Esophagus muscularis mucosa (tissue), 4 donors: Measurements from ENCODE around the gene TLR8. TPM values are rescaled to one million over a fixed set of nuclear protein-coding genes. Genes with fewer than 3 reads are reported as not detected.
A peak's percentile ranks its signal among the peaks of the same experiment; 100 is the strongest.

Source experiments
- DNase-seq: peaks from one replicate; pipeline ENCODE4 v3.0.0-alpha.2; 2017; ENCODE audit errors: extremely low spot score
- H3K27ac ChIP-seq, 4 donors: fragments of 200-600 bp; sonication (generic); replicated peaks in 1 of 4; 1 replicate in 3 of 4; 2 replicates in 1 of 4; pipeline ENCODE4 v1.5.1; 2016 to 2019; ENCODE audit warnings: mild to moderate bottlenecking in 1 of 4
- H3K27me3 ChIP-seq, 4 donors: fragments of 200-600 bp; sonication (generic); one replicate each; pipeline versions ENCODE4 v1.5.1 to v1.6.0; 2016 to 2019
- H3K36me3 ChIP-seq, 4 donors: fragments of 200-600 bp; sonication (generic); one replicate each; pipeline ENCODE4 v1.5.1; 2016 to 2019
- H3K4me1 ChIP-seq, 4 donors: fragments of 200-600 bp; sonication (generic); one replicate each; pipeline ENCODE4 v1.5.1; 2016 to 2019
- H3K4me3 ChIP-seq, 4 donors: fragments of 200-600 bp; sonication (generic); 1 replicate in 2 of 4; 2 replicates in 2 of 4; pipeline ENCODE4 v1.5.1; 2016 to 2019; ENCODE audit warnings: mild to moderate bottlenecking in 4 of 4, moderate library complexity in 1 of 4
- H3K9me3 ChIP-seq, 4 donors: fragments of 200-600 bp; sonication (generic); 1 replicate in 3 of 4; 2 replicates in 1 of 4; pipeline ENCODE4 v1.5.1; 2016 to 2019
- EP300 ChIP-seq: sonication (generic); formaldehyde crosslinking; IDR thresholded peaks from one replicate; pipeline ENCODE4 v1.6.1; 2017; ENCODE audit warnings: antibody characterized with exemption
- POLR2A ChIP-seq: fragments of 450-650 bp; IDR thresholded peaks from one replicate; pipeline ENCODE4 v1.6.1; 2017; ENCODE audit warnings: antibody characterized with exemption, moderate library complexity, mild to moderate bottlenecking, low read depth
- POLR2AphosphoS5 ChIP-seq, 2 donors: sonication (generic); formaldehyde crosslinking; IDR thresholded peaks; one replicate each; pipeline ENCODE4 v1.6.1; 2017; ENCODE audit warnings: antibody characterized with exemption in 2 of 2
- WGBS: methylation state at CpG from one replicate; pipeline ENCODE4 v1.1.5; 2018; 5-methylcytosine and 5-hydroxymethylcytosine counted together
- intact Hi-C: fragments of 100-400 bp; cut with DNase I; formaldehyde crosslinking; loops from one replicate; pipeline ENCODE4 v1.15.1; 2023
- total RNA-seq, 4 donors: library from RNA; depleted of rRNA; stranded (reverse); fragments of >200 nt; gene quantifications; one replicate each; pipeline versions ENCODE4 v1.1.0 to v1.2.1, GENCODE V29; 2016
- TF ChIP-seq, protein P1 (sequence below), 3 experiments: fragments of 200-600 bp in 2 of 3; fragments of 450-650 bp in 1 of 3; sonication (generic) in 2 of 3; IDR thresholded peaks; one replicate each; pipeline ENCODE4 v1.5.1; 2017 to 2019; ENCODE audit warnings: antibody characterized with exemption in 3 of 3, mild to moderate bottlenecking in 2 of 3, moderate library complexity in 1 of 3

The TLR8 gene
- total RNA-seq, 4 donors from 2014 or later, result 0.34 to 4.3 (median 1.8) TPM

GRCh38 chrX:12965131-12965940 lies 58.9 kb downstream of the TLR8 start:
- Histone ChIP-seq H3K9me3 (no peaks in the 10 kb centered on the region), H3K36me3 (no peaks in the 10 kb centered on the region), H3K27me3 (no peaks in the 10 kb centered on the region), H3K27ac (no peak overlapping the region), H3K4me3 (no peak overlapping the region), H3K4me1 (peaks cover 0 to 3% (median under 1%) of the 10 kb centered on the region in 4 donors)
- intact Hi-C loops, result no loop called here
- WGBS, result 66% methylated on average over 6 of the region's 6 CpGs
- DNase-seq, result no peak
- TF ChIP-seq EP300 (no peak), POLR2AphosphoS5 (IDR thresholded peaks at IDR 0.05) (no peak), POLR2A (no peak)
- TF ChIP-seq, protein P1, sequence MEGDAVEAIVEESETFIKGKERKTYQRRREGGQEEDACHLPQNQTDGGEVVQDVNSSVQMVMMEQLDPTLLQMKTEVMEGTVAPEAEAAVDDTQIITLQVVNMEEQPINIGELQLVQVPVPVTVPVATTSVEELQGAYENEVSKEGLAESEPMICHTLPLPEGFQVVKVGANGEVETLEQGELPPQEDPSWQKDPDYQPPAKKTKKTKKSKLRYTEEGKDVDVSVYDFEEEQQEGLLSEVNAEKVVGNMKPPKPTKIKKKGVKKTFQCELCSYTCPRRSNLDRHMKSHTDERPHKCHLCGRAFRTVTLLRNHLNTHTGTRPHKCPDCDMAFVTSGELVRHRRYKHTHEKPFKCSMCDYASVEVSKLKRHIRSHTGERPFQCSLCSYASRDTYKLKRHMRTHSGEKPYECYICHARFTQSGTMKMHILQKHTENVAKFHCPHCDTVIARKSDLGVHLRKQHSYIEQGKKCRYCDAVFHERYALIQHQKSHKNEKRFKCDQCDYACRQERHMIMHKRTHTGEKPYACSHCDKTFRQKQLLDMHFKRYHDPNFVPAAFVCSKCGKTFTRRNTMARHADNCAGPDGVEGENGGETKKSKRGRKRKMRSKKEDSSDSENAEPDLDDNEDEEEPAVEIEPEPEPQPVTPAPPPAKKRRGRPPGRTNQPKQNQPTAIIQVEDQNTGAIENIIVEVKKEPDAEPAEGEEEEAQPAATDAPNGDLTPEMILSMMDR (IDR thresholded peaks at IDR 0.05), result no peak

GRCh38 chrX:12966151-12966550 lies 59.7 kb downstream of the TLR8 start:
- Histone ChIP-seq H3K27ac (no peak overlapping the region), H3K9me3 (no peaks in the 10 kb centered on the region), H3K4me1 (peaks cover 0 to 11% (median 4%) of the 10 kb centered on the region in 4 donors), H3K36me3 (no peaks in the 10 kb centered on the region), H3K4me3 (no peak overlapping the region), H3K27me3 (no peaks in the 10 kb centered on the region)
- intact Hi-C loops, result no loop called here
- WGBS, result 52% methylated on average over 1 of the region's 1 CpG
- no peak for DNase-seq
- TF ChIP-seq, protein P1 (IDR thresholded peaks at IDR 0.05), result no peak
- TF ChIP-seq POLR2AphosphoS5 (IDR thresholded peaks at IDR 0.05) (no peak), EP300 (no peak), POLR2A (no peak)

DNA sequence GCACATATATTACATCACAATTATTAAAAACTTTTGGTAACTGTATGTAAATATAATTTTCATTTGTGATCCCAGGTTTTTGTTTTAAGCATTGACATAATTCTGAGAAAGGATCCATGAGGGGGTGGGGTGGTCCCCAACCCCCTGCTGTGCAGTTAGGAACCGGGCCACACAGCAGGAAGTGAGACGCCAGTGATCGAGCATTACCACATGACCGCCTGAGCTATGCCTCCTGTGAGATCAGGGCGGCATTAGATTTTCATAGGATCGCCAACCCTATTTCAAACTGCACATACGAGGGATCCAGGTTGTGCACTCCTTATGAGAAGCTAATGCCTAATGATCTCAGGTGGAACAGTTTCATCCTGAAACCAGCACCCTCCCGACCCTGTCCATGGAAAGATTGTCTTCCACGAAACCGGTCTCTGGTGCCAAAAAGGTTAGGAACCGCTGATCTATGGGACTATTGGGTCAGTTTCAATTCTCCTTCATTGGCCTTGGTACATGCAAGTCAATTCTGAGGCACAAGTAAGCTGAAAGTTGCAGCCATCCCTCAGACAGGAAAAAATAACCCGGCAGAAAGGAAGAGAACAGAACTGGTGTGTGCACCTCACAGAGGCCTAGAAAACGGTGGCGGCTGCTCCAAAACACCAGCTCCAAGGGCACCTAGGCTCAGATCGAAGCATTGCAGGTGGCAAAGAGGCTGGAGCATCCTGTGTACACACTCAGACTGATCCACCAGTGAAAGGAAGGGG lies 61.5 kb downstream of the TLR8 start:
- intact Hi-C loops, result no loop called here
- 84% methylated on average over 14 of the region's 15 CpGs for WGBS
- H3K27me3 ChIP-seq, result no peaks in the 10 kb centered on the region
- H3K4me1 ChIP-seq, result peaks cover 0 to 25% (median 15%) of the 10 kb centered on the region in 4 donors
- DNase-seq, result no peak
- no peak overlapping the region for H3K4me3 ChIP-seq
- TF ChIP-seq POLR2A, result no peak
- TF ChIP-seq EP300, result no peak
- TF ChIP-seq, protein P1 (IDR thresholded peaks at IDR 0.05), result no peak
- no peak for TF ChIP-seq POLR2AphosphoS5 (IDR thresholded peaks at IDR 0.05)
- no peaks in the 10 kb centered on the region for H3K36me3 ChIP-seq
- no peak overlapping the region for H3K27ac ChIP-seq
- H3K9me3 ChIP-seq, result no peaks in the 10 kb centered on the region

DNA sequence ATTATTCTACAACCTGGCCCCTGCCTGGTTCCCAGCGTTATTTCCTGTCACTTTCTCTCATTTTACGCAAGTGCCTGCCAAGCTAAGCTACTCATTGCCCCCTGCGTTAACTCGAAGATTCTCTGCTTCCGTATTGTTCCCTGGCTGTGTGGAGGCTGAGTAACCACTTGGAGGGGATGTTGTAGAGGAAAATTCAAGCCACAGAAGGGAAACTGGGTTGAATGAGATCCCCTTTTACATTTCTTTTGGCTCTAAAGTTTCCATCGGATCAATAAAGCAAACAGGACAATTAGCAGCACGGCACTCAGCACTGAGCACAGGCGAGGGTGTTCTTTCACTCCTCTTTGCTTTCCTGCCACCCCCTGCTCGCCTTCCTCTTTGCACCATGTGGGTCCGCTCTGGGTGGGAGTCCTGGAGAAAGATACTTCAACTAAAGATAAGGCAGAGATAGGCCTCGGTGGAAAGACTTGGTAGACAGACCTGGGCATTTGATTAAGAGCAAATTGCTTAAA lies 64.3 kb downstream of the TLR8 start:
- no peaks in the 10 kb centered on the region for H3K36me3 ChIP-seq
- DNase-seq, result no peak
- TF ChIP-seq EP300 (no peak), POLR2AphosphoS5 (IDR thresholded peaks at IDR 0.05) (peak in 1 of 2 donors; percentile 30), POLR2A (no peak)
- TF ChIP-seq, protein P1 (IDR thresholded peaks at IDR 0.05), result peak; percentile 46 to 69 (median 65)
- H3K27ac ChIP-seq, result peak overlapping the region; percentile 71 to 96 (median 90)
- H3K27me3 ChIP-seq, result no peaks in the 10 kb centered on the region
- peaks cover 0 to 36% (median 15%) of the 10 kb centered on the region in 4 donors for H3K4me1 ChIP-seq
- H3K9me3 ChIP-seq, result no peaks in the 10 kb centered on the region
- intact Hi-C loops, result loop anchor here (2.0 kb wide), 1 partner anchor 518 kb away; no protein-coding TSS in a partner anchor
- H3K4me3 ChIP-seq, result peak overlapping the region in 3 of 4 donors; percentile 14 to 22 (median 22)
- 28% methylated on average over 11 of the region's 11 CpGs for WGBS
